Esophagus squamous epithelium (tissue), 5 donors: ENCODE measurements around the gene PIP5KL1. TPM values are rescaled to one million over a fixed set of nuclear protein-coding genes. Genes with fewer than 3 reads are reported as not detected.

Source experiments
- DNase-seq: peaks from one replicate; lab custom pipeline; 2025; lab: John Stamatoyannopoulos, UW
- H3K27ac ChIP-seq, 4 donors: fragments of 200-600 bp; sonication (generic); one replicate each; pipeline ENCODE4 v1.5.1; 2016 to 2019; ENCODE audit warnings: mild to moderate bottlenecking in 1 of 4
- H3K27me3 ChIP-seq, 4 donors: fragments of 200-600 bp; sonication (generic); 1 replicate in 3 of 4; 2 replicates in 1 of 4; pipeline versions ENCODE4 v1.5.1 to v1.6.0; 2017 to 2021; ENCODE audit warnings: antibody characterized with exemption in 1 of 4
- H3K36me3 ChIP-seq, 3 donors: fragments of 200-600 bp; sonication (generic); one replicate each; pipeline ENCODE4 v1.5.1; 2016 to 2019
- H3K4me1 ChIP-seq, 3 donors: fragments of 200-600 bp; sonication (generic); one replicate each; pipeline ENCODE4 v1.5.1; 2017 to 2019
- H3K4me3 ChIP-seq, 4 donors: fragments of 200-600 bp; sonication (generic); 1 replicate in 3 of 4; 2 replicates in 1 of 4; pipeline ENCODE4 v1.5.1; 2016 to 2019; ENCODE audit warnings: mild to moderate bottlenecking in 2 of 4, moderate library complexity in 1 of 4
- H3K9me3 ChIP-seq, 3 donors: fragments of 200-600 bp; sonication (generic); one replicate each; pipeline ENCODE4 v1.5.1; 2016 to 2019
- POLR2A ChIP-seq, 4 donors: fragments of 450-650 bp; IDR thresholded peaks; one replicate each; pipeline ENCODE4 v1.6.1; 2017; ENCODE audit warnings: antibody characterized with exemption in 4 of 4, mild to moderate bottlenecking in 4 of 4, moderate library complexity in 3 of 4
- WGBS, 2 donors: methylation state at CpG; one replicate each; pipeline ENCODE4 v1.1.5; 2018; 5-methylcytosine and 5-hydroxymethylcytosine counted together
- intact Hi-C: fragments of 100-400 bp; cut with DNase I; formaldehyde crosslinking; loops from one replicate; pipeline ENCODE4 v1.15.0; 2022
- total RNA-seq, 4 donors: library from RNA; depleted of rRNA; stranded (reverse); fragments of >200 nt; gene quantifications; one replicate each; pipeline ENCODE4 v1.1.0, GENCODE V29; 2016
- TF ChIP-seq, protein P1 (sequence below), 6 experiments: fragments of 450-650 bp in 4 of 6; fragments of 200-600 bp in 2 of 6; sonication (generic) in 2 of 6; IDR thresholded peaks; one replicate each; pipeline ENCODE4 v1.5.1; 2016 to 2019; ENCODE audit warnings: antibody characterized with exemption in 6 of 6, mild to moderate bottlenecking in 4 of 6, moderate library complexity in 4 of 6
- donor health status: DM: yes; HTN: yes; CAD: no.

The PIP5KL1 gene
- total RNA-seq, 4 donors from 2014 or later: 3.1 to 4.6 (median 3.6) TPM; not detected in 1

DNA sequence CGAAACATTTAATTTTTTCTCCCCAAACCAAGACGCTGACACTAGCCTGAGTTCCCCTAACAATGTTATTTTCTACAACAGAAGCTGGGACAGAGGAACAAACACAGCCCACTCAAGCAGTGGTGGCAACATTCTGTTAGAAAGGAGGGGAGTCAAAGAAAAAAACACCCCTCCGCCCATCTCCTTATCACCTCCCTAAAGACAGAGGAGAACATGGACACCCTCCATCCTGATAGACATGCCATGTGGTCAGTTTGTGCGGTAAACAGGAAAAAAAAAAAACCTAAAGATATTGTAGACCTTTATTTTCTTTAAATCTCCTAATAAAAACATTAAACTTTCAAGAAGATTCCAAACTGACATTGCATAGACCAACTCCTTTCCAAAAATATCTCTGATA lies 10.0 kb upstream of the PIP5KL1 start:
- 86 to 95% methylated on average over 4 of the region's 4 CpGs for WGBS, 2 donors
- Histone ChIP-seq H3K9me3 (no peaks in the 10 kb centered on the region), H3K4me3 (no peak overlapping the region), H3K36me3 (peaks cover 29 to 66% (median 33%) of the 10 kb centered on the region in 3 donors), H3K4me1 (peaks cover 24 to 61% (median 25%) of the 10 kb centered on the region in 3 donors), H3K27ac (no peak overlapping the region), H3K27me3 (no peaks in the 10 kb centered on the region)
- intact Hi-C loops: loop anchor here (10.0 kb wide), 1 partner anchor 164 kb away; no protein-coding TSS in a partner anchor
- DNase-seq: no peak
- TF ChIP-seq, protein P1, sequence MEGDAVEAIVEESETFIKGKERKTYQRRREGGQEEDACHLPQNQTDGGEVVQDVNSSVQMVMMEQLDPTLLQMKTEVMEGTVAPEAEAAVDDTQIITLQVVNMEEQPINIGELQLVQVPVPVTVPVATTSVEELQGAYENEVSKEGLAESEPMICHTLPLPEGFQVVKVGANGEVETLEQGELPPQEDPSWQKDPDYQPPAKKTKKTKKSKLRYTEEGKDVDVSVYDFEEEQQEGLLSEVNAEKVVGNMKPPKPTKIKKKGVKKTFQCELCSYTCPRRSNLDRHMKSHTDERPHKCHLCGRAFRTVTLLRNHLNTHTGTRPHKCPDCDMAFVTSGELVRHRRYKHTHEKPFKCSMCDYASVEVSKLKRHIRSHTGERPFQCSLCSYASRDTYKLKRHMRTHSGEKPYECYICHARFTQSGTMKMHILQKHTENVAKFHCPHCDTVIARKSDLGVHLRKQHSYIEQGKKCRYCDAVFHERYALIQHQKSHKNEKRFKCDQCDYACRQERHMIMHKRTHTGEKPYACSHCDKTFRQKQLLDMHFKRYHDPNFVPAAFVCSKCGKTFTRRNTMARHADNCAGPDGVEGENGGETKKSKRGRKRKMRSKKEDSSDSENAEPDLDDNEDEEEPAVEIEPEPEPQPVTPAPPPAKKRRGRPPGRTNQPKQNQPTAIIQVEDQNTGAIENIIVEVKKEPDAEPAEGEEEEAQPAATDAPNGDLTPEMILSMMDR (IDR thresholded peaks at IDR 0.05): no peak
- TF ChIP-seq POLR2A (IDR thresholded peaks at IDR 0.05): no peak

DNA sequence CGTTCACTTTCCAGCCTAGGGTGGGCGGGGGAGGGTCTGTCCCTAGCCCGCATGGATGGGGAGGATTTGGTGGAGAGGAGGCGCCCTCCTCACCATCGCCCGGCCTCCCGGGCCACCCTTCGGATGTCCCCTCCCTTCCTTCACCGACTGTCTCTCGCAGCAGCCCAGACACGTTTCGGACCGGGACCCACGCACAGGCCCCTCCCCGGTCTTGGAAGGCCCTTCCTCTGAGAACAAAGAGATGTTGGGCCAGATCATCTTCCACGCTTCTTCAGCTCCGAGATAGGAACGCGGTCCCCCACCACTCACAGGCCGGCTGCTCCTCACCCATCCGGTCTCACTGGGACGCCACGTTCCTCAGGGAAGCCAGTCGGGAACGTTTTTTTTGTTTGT lies 7.7 kb upstream of the PIP5KL1 start:
- Histone ChIP-seq H3K4me1 (peaks cover 24 to 57% (median 25%) of the 10 kb centered on the region in 3 donors), H3K27ac (peak overlapping the region; percentile 74 to 81 (median 78)), H3K36me3 (peaks cover 12 to 58% (median 13%) of the 10 kb centered on the region in 3 donors), H3K9me3 (no peaks in the 10 kb centered on the region), H3K27me3 (no peaks in the 10 kb centered on the region), H3K4me3 (peak overlapping the region; percentile 59 to 93 (median 69))
- no peak for DNase-seq
- intact Hi-C loops: no loop called here
- WGBS, 2 donors: 42 to 50% methylated on average over 13 to 16 of the region's 25 CpGs
- TF ChIP-seq, protein P1 (IDR thresholded peaks at IDR 0.05): no peak
- TF ChIP-seq POLR2A (IDR thresholded peaks at IDR 0.05): peak in 1 of 4 donors; percentile 9

DNA sequence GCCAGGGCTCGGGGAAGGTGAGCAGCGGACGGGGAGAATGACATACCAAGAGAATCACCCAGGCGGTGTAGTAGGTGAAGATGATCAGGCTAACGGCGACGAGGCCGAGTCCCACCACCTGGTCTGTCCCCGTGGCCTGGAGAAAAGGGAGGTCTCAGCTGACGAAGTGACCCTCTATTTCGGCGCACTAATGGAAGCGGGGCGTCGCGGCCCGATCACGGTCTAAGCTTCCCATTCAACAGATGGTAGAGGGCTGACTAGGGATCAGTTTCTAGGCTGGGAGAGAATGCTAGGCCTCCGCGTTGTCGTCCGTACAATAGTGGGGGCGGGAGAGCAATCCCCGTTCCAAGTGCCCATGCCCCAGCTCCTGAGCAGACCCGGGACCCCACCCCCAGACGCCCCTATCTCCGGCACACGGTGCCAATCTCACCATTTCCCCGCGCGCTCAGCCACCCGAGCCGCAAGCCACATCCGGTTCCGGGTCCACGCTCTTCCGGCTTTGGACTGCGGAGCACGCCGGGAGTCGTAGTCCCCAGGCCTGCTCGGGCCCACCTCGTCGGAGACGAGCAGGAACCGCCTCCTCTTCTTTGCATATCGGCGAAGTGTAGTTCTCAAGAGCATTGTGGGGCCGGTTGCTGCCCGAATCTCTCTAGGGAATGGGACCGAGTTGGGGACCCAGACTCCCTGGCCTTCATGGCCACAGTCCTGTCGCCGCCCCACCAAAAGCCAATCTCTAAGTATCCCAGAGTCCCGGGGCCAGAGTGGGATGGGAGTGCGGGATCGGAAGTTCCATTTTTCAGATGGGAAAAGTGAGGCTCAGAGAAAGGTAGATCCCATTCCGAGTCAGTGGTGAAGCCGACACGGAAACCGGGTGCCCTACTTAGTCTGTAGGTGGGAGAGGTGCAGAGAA lies 7.1 kb upstream of the PIP5KL1 start, which contains the start of gene DPM2:
Gene DPM2 (minus strand): TSS at position 467 of the 910 bp plus-strand sequence. CDS start 34 bp downstream, at position 433.
- no peak for DNase-seq
- intact Hi-C loops: no loop called here
- WGBS, 2 donors: 6 to 10% methylated on average over 17 to 36 of the region's 60 CpGs
- Histone ChIP-seq H3K36me3 (peaks cover 5 to 51% (median 6%) of the 10 kb centered on the region in 3 donors), H3K4me3 (peak within 1 kb of the TSS; percentile 59 to 93 (median 69)), H3K4me1 (peaks cover 24 to 51% (median 25%) of the 10 kb centered on the region in 3 donors), H3K9me3 (no peaks in the 10 kb centered on the region), H3K27me3 (no peaks in the 10 kb centered on the region), H3K27ac (peak within 1 kb of the TSS; percentile 74 to 81 (median 78))
- TF ChIP-seq, protein P1 (IDR thresholded peaks at IDR 0.05): peak in 1 of 6 experiments; percentile 11
- peak in 3 of 4 donors; percentile 41 to 69 (median 41) for TF ChIP-seq POLR2A (IDR thresholded peaks at IDR 0.05)

DNA sequence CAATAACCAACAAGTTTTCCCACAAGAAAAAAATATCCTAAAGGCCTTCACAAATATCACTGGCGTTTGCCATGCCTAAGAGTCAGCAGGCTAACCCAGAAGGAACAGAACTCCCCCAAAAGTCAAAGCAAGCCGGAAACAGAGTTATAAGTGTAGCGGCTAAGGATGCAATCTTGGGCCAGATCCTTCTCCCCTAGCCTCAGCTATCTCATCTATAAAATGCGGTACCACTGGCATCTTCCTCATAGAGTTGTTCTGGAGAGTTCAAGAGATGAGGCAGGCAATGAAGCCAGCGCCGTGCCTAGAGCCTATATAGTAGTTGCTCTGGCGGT lies 6.4 kb upstream of the PIP5KL1 start:
- H3K4me3 ChIP-seq: peak overlapping the region; percentile 59 to 93 (median 69)
- no peak for DNase-seq
- intact Hi-C loops: no loop called here
- peaks cover under 1 to 45% (median under 1%) of the 10 kb centered on the region in 3 donors for H3K36me3 ChIP-seq
- peak overlapping the region; percentile 74 to 81 (median 78) for H3K27ac ChIP-seq
- no peaks in the 10 kb centered on the region for H3K27me3 ChIP-seq
- H3K4me1 ChIP-seq: peaks cover 22 to 44% (median 24%) of the 10 kb centered on the region in 3 donors
- WGBS, 2 donors: 8 to 12% methylated on average over 7 of the region's 7 CpGs
- H3K9me3 ChIP-seq: no peaks in the 10 kb centered on the region
- TF ChIP-seq, protein P1 (IDR thresholded peaks at IDR 0.05): no peak
- TF ChIP-seq POLR2A (IDR thresholded peaks at IDR 0.05): no peak
